Upper lobe of left lung (tissue), 4 donors: ENCODE data around the gene RAX2.

ENCODE experiments used
- POLR2AphosphoS5 ChIP-seq, 2 donors: sonication (generic); formaldehyde crosslinking; IDR thresholded peaks; one replicate each; pipeline ENCODE4 v1.5.1; 2017; ENCODE audit warnings: antibody characterized with exemption in 2 of 2
- TF ChIP-seq, protein P1 (sequence below), 6 experiments: fragments of 450-650 bp in 4 of 6; fragments of 200-600 bp in 2 of 6; sonication (generic) in 2 of 6; IDR thresholded peaks; one replicate each; pipeline ENCODE4 v1.5.1; 2016 to 2019; ENCODE audit warnings: antibody characterized with exemption in 6 of 6

DNA sequence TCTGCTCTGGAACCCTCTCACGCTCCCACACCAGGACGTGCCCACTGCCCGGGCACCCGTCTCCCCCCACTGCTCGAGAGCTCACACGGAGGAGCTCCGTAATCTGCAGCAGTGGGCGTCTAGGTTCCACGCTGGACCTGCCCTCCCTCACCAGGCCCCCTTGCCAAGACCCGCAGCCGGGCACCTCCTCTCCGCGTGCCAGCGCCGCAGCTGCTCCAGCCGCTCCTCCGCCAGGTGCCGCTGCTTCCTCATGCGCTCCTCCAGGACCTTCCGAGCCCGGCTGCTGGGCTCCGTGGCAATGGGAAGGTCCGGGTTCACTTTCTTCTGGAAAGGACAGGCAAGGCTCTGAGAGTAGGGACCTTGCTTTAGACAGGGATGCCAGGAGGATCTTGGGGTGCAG, 49.1 kb upstream of the RAX2 start:
- TF ChIP-seq POLR2AphosphoS5 (IDR thresholded peaks at IDR 0.05) = no peak
- TF ChIP-seq, protein P1, sequence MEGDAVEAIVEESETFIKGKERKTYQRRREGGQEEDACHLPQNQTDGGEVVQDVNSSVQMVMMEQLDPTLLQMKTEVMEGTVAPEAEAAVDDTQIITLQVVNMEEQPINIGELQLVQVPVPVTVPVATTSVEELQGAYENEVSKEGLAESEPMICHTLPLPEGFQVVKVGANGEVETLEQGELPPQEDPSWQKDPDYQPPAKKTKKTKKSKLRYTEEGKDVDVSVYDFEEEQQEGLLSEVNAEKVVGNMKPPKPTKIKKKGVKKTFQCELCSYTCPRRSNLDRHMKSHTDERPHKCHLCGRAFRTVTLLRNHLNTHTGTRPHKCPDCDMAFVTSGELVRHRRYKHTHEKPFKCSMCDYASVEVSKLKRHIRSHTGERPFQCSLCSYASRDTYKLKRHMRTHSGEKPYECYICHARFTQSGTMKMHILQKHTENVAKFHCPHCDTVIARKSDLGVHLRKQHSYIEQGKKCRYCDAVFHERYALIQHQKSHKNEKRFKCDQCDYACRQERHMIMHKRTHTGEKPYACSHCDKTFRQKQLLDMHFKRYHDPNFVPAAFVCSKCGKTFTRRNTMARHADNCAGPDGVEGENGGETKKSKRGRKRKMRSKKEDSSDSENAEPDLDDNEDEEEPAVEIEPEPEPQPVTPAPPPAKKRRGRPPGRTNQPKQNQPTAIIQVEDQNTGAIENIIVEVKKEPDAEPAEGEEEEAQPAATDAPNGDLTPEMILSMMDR (IDR thresholded peaks at IDR 0.05) = no peak
